Epithelial cell of prostate (primary cell): ENCODE data around the gene TFAP2D.

Source experiments
- DNase-seq: peaks from one replicate; pipeline ENCODE4 v3.0.0-alpha.2; 2011; ENCODE audit warnings: low read depth, low spot score
- H3K27ac ChIP-seq: fragments of 450-650 bp; 2 replicates; pipeline ENCODE4 v1.5.1; 2017; ENCODE audit warnings: mild to moderate bottlenecking

The TFAP2D gene

GRCh38 chr6:50713226-50713625 is at the start of gene TFAP2D:
TSS of gene TFAP2D (plus strand) at chr6:50713526. CDS start at chr6:50714056, 530 bp downstream.
- no peak within 1 kb of the TSS for H3K27ac ChIP-seq
- no peak for DNase-seq

- H3K27ac ChIP-seq = no peak overlapping the region
These were observed 49.5 kb upstream of the TFAP2D start for GRCh38 chr6:50663806-50664205.

GRCh38 chr6:50666089-50666488 is 47.2 kb upstream of the TFAP2D start:
- no peak for DNase-seq
- H3K27ac ChIP-seq = no peak overlapping the region

More at GRCh38 chr6:50663806-50664205, 49.5 kb upstream of the TFAP2D start:
- no peak for DNase-seq

DNA sequence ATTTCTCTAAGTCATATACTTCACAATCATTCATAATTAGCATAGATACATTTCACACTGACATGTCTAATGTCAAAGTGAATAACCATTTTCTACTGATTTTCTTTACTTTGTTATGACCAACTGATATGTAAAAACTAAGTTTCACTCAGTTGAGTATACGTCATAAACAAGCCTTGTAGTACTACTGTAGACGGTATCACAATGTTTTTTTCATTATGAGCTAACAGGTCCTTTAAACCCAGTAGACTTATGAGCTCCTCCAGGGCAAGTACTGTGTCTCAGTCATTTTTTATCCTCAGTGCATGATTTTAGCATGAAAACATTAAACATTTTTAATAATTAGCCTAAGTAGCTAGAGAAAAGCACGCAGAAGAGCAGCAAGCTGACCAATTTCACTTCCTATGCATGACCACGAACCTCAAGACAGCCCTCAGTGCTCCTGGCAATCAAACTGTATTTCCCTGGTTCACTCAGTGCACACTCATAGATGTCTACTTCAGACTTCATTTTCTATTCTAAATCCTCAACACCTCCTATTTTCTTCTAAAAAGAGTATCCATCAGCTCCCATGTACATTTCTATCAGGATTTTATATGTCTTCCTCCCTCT is 32.0 kb upstream of the TFAP2D start:
- no peak for DNase-seq
- H3K27ac ChIP-seq = no peak overlapping the region

- H3K27ac ChIP-seq = no peak overlapping the region
- DNase-seq = no peak
These were observed 24.1 kb upstream of the TFAP2D start for GRCh38 chr6:50689210-50689609.

GRCh38 chr6:50691814-50692495 is 21.4 kb upstream of the TFAP2D start:
- no peak for DNase-seq
- no peak overlapping the region for H3K27ac ChIP-seq

DNA sequence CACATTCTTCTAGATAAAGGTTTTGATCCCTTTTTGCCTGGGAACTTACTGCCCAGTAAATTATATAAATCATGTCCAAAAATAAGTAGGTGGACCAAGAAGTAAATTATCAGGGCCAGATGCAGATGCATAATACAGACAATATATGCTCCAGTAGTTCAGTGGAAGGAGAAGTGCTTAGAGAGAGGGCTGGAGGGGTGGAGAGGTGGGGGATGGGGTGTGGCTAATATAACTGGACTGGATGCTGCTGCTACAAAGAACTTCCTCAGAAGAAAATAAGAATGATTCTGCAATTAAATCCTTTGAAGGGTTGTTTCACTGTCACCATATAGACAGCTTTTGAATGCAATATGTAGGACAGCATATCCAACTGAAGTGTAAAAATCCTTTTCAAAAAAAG is 14.8 kb upstream of the TFAP2D start:
- DNase-seq = no peak
- no peak overlapping the region for H3K27ac ChIP-seq

DNA sequence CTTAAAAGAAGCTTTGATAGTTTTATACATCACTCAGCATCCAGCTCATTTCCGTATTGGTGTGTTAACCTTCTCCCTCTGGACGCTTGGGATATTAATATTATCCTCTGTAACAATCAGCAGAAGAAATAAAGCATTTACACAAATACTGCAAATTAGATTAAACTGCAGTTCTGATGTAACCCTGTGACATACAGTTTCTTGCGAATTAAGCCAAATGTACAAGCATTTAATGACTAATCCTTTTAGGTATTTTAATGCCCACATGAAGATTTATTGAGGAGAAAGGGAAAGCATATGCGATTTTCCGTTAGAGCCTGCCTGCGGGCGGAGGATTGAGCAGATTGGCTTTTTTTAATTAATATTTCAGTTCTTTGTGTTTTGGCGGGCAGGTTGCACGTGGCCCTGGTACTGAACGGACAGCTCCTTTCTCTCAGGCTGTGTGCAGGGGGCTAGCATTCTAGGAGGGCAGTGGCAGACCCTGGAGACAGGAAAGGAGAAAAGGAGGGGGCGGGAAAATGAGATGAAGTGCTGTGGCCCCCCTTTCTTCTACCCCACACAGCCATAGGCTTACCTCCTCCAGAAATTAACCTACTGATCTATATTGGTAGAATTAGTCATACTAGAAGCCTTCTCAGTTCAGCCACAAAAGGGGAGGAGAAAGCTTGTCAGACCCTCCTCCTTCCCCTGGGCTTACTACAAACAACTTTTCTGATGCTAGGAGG is 14.1 kb upstream of the TFAP2D start:
- no peak for DNase-seq
- no peak overlapping the region for H3K27ac ChIP-seq

- H3K27ac ChIP-seq = no peak overlapping the region
- DNase-seq = no peak
These were observed 6.8 kb upstream of the TFAP2D start for GRCh38 chr6:50706575-50706974.

DNA sequence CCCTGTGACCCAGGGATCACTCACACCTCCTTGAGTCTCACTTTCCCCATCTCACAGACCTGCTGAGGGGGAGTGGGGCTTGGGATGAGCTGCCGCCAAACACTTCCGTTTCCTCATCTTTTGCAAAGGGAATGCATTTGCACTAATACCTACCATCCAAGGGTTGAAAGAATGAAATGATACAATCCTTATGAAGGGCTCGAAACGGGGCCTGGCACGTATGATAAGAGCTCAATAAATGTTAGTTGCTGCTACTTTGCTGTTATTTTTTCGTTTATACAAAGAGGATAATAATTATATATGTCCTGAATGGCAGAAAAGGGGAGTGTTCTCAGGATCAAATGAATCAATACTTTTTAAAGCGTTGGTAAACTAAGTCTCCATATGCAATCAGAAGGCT is 6.1 kb upstream of the TFAP2D start:
- no peak for DNase-seq
- H3K27ac ChIP-seq = no peak overlapping the region

GRCh38 chr6:50707652-50708300 is 5.5 kb upstream of the TFAP2D start:
- no peak overlapping the region for H3K27ac ChIP-seq
- no peak for DNase-seq

DNA sequence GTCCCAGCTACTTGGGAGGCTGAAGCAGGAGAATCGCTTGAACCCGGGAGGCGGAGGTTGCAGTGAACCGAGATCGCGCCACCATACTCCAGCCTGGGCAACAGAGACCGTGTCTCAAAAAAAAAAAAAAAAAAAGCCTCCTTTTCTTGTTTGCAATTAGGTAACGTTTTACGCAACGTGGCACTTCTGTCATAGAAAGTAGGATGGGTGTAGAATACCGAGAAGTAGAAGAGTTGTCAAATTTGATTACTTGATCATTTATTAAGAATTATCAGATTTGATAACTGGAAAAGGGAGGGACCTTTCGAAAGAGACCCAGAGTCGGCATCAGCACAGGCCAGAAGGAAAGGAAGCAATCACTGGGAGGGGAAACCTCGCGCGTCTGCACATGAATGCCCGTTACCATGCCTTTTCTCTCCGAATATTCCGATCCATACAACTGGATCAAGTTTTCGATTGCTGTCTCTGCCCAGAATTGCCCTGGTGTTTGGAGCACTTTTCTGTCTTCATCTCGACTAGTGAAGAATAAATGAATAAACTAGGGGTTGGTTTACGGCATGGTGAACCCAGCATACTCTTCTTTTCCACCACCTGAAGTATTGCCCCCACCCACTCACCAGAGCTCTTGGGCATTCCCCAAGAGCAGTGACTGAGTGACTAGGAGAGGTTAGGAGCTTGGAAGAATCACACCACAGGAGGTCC is 4.5 kb upstream of the TFAP2D start:
- no peak overlapping the region for H3K27ac ChIP-seq
- DNase-seq = no peak

DNA sequence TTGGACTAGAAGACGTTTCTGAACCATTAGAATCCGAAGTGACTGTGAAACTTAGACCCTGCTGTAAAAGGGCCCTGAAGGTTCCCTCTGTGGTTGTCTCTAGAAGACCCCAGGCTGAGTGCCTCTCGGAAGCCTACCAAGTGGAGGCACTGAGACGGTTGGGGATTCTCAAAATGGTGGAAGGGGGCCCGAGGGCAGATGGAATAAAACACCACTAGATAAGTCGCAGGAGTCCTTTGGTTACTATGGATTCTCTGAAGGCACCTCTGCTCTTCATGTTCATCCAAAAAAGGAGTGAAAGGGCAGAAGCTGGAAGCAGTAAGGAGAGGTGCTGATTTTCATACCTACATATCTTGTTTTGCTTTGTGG is 4.0 kb upstream of the TFAP2D start:
- H3K27ac ChIP-seq = no peak overlapping the region
- no peak for DNase-seq

- DNase-seq = no peak
- H3K27ac ChIP-seq = no peak overlapping the region
These were observed 1.6 kb upstream of the TFAP2D start for GRCh38 chr6:50711686-50712085.

DNA sequence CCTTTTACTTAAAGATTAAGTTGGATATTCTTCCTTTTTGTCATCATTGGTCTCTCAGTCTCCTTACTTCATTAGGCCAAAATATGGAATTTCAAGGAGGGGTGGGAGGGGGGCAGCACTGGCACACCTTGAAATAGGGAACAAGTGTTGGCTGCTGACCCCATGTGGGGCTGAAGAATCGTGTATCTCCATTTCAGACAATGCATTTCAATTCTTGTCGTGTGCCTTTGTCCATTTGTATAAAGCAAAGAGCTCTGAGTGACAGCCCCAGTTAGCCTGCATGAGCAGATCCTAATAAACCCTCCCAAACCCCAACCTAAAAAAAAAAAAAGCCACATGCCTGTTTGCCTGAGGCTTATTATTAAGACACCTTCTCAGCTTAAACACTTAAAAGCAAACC is 1.0 kb upstream of the TFAP2D start:
- no peak for DNase-seq
- no peak overlapping the region for H3K27ac ChIP-seq

- no peak overlapping the region for H3K27ac ChIP-seq
- DNase-seq = no peak
These were observed 706 bp downstream of the TFAP2D start for GRCh38 chr6:50713977-50714486.

- H3K27ac ChIP-seq = no peak overlapping the region
- DNase-seq = no peak
These were observed 1.4 kb downstream of the TFAP2D start for GRCh38 chr6:50714487-50715379.

- no peak overlapping the region for H3K27ac ChIP-seq
- DNase-seq = no peak
These were observed 3.7 kb downstream of the TFAP2D start for GRCh38 chr6:50716899-50717509.
